OCI-LY1 (cell line): ENCODE data around the gene DNAH8.

ENCODE experiments used
- H2AFZ ChIP-seq: fragments of 200-600 bp; sonication (generic), shearing (Covaris generic); 2 replicates; pipeline ENCODE4 v1.6.0; 2014; ENCODE audit warnings: antibody characterized with exemption, mild to moderate bottlenecking, low read length
- H3F3A ChIP-seq: fragments of 200-600 bp; sonication (generic), shearing (Covaris generic); 2 replicates; pipeline ENCODE4 v1.6.0; 2014; ENCODE audit warnings: mild to moderate bottlenecking, antibody characterized with exemption, low read length, moderate library complexity; ENCODE audit not compliant: insufficient read depth
- H3K27ac ChIP-seq: fragments of 200-600 bp; sonication (generic); 2 replicates; pipeline ENCODE4 v1.5.1; 2014; ENCODE audit warnings: low read length, mixed run types, mild to moderate bottlenecking, low read depth; ENCODE audit not compliant: poor library complexity, severe bottlenecking
- H3K27me3 ChIP-seq: fragments of 200-600 bp; sonication (generic); 2 replicates; pipeline ENCODE4 v1.6.0; 2014; ENCODE audit warnings: antibody characterized with exemption, mild to moderate bottlenecking, low read length, moderate library complexity; ENCODE audit not compliant: insufficient read depth
- H3K36me3 ChIP-seq: fragments of 200-600 bp; sonication (generic); 2 replicates; pipeline ENCODE4 v1.6.1; 2014; ENCODE audit warnings: mild to moderate bottlenecking, antibody characterized with exemption, low read length, moderate library complexity, mixed read lengths; ENCODE audit not compliant: insufficient read depth
- H3K4me1 ChIP-seq: fragments of 200-600 bp; sonication (generic); 2 replicates; pipeline ENCODE4 v1.5.1; 2014; ENCODE audit warnings: mild to moderate bottlenecking, low read length, moderate library complexity; ENCODE audit not compliant: insufficient read depth, severe bottlenecking
- H3K4me2 ChIP-seq: fragments of 200-600 bp; sonication (generic), shearing (Covaris generic); 2 replicates; pipeline ENCODE4 v1.6.1; 2014; ENCODE audit warnings: low read length
- H3K4me3 ChIP-seq: fragments of 200-600 bp; sonication (generic); 2 replicates; pipeline ENCODE4 v1.5.1; 2014; ENCODE audit warnings: low read length, low read depth, mild to moderate bottlenecking, mixed read lengths; ENCODE audit not compliant: poor library complexity, severe bottlenecking
- H3K79me2 ChIP-seq: fragments of 200-600 bp; shearing (Covaris generic); 2 replicates; pipeline ENCODE4 v1.6.1; 2016; ENCODE audit warnings: mixed run types, low read length, mixed read lengths; ENCODE audit not compliant: insufficient read depth
- H3K9ac ChIP-seq: fragments of 200-600 bp; sonication (generic), shearing (Covaris generic); 2 replicates; pipeline ENCODE4 v1.6.1; 2014; ENCODE audit warnings: mild to moderate bottlenecking, low read length, mixed read lengths
- H3K9me2 ChIP-seq: fragments of 200-600 bp; sonication (generic), shearing (Covaris generic); 2 replicates; pipeline ENCODE4 v1.6.1; 2014; ENCODE audit warnings: low read depth, mild to moderate bottlenecking, low read length, mixed read lengths
- H3K9me3 ChIP-seq: fragments of 200-600 bp; shearing (Covaris generic); 2 replicates; pipeline ENCODE4 v1.6.1; 2014; ENCODE audit warnings: low read length, mixed read lengths
- H4K20me1 ChIP-seq: fragments of 200-600 bp; sonication (generic), shearing (Covaris generic); 2 replicates; pipeline ENCODE4 v1.6.0; 2016; ENCODE audit warnings: mild to moderate bottlenecking, low read length; ENCODE audit not compliant: insufficient read depth
- EZH2 ChIP-seq: fragments of 200-600 bp; sonication (generic), shearing (Covaris generic); IDR thresholded peaks from 2 replicates; pipeline ENCODE4 v1.8.0; 2017; ENCODE audit warnings: borderline replicate concordance, mixed run types, mild to moderate bottlenecking, antibody characterized with exemption, low read length, moderate library complexity, mixed read lengths
- TF ChIP-seq, protein P1 (sequence below): fragments of 200-600 bp; sonication (generic), shearing (Covaris generic); IDR thresholded peaks from 2 replicates; pipeline ENCODE4 v1.5.1; 2017; ENCODE audit warnings: mild to moderate bottlenecking, antibody characterized with exemption, low read length, moderate library complexity, mixed read lengths

Gene DNAH8

DNA sequence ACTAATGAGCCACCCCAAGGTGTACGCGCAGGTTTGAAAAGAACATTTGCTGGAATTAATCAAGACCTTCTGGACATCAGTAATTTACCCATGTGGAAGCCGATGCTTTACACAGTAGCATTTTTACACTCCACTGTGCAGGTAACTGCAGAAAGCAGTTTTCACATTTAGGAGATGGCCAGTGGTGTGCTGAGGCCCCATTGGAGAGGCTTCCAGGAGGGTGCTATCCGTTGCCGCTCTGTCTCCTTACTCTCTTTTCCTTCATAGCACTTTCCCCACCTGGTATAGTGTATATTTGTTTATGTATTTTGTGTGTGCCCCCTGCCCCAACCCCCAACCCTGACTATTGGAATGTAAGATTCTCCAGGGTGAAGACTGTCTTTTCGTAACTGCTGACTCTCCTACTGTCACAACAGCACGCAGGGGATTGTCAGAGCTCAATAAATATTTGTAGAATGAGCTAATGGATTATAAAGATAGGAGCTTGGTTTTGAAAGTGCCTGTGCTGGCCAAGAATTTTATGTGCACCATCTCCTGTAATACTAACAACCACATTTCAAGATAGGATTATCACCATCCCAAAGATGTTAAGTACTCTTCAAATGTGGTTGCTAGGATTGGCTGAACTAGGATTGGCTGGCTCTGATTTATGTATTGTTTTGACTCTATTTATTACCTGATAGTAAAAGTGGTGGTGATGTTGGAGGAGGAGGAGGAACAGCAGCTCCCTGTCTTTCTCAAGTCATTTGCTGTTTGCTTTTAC lies 259.5 kb downstream of the DNAH8 start:
- no peak overlapping the region for H3K4me2 ChIP-seq
- H3K9me3 ChIP-seq: no peaks in the 10 kb centered on the region

DNA sequence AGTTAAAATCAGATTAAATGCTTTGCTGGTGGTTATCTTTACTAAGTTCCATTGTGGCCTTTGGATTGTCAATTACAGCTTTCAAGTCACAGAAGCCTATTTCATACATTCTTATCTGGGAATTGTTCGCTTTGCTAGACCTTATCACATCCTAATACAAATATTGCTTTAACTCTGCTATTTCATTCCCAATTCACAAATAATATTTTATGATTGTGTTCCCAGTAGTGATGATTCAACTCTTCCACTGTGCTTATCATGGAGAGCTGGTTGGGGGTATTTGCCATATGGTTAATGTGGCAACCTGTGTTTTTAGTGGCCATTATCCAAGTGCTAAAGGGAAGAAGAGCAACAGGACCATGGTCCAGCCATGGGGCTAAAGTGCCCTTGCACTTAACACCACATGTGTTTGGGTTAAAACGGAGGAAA lies 260.5 kb downstream of the DNAH8 start:
- TF ChIP-seq, protein P1, sequence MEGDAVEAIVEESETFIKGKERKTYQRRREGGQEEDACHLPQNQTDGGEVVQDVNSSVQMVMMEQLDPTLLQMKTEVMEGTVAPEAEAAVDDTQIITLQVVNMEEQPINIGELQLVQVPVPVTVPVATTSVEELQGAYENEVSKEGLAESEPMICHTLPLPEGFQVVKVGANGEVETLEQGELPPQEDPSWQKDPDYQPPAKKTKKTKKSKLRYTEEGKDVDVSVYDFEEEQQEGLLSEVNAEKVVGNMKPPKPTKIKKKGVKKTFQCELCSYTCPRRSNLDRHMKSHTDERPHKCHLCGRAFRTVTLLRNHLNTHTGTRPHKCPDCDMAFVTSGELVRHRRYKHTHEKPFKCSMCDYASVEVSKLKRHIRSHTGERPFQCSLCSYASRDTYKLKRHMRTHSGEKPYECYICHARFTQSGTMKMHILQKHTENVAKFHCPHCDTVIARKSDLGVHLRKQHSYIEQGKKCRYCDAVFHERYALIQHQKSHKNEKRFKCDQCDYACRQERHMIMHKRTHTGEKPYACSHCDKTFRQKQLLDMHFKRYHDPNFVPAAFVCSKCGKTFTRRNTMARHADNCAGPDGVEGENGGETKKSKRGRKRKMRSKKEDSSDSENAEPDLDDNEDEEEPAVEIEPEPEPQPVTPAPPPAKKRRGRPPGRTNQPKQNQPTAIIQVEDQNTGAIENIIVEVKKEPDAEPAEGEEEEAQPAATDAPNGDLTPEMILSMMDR: no peak
- TF ChIP-seq EZH2: no peak
- H3K4me2 ChIP-seq: no peak overlapping the region
- H3K9ac ChIP-seq: no peak overlapping the region
- H2AFZ ChIP-seq: no peak overlapping the region
- no peak overlapping the region for H3K4me3 ChIP-seq
- no peaks in the 10 kb centered on the region for H3K9me2 ChIP-seq
- H3K79me2 ChIP-seq: no peaks in the 10 kb centered on the region
- H3K27me3 ChIP-seq: no peaks in the 10 kb centered on the region
- H3K9me3 ChIP-seq: no peaks in the 10 kb centered on the region
- H3K4me1 ChIP-seq: no peaks in the 10 kb centered on the region
- no peaks in the 10 kb centered on the region for H4K20me1 ChIP-seq
- no peak overlapping the region for H3K27ac ChIP-seq
- H3K36me3 ChIP-seq: no peaks in the 10 kb centered on the region
- H3F3A ChIP-seq: no peaks in the 10 kb centered on the region

More for the DNA sequence above, 259.5 kb downstream of the DNAH8 start:
- no peaks in the 10 kb centered on the region for H3K79me2 ChIP-seq
- H3K4me3 ChIP-seq: no peak overlapping the region
- no peaks in the 10 kb centered on the region for H3K27me3 ChIP-seq
- TF ChIP-seq, protein P1: no peak
- TF ChIP-seq EZH2: no peak
- H3K9ac ChIP-seq: no peak overlapping the region
- no peak overlapping the region for H2AFZ ChIP-seq
- no peak overlapping the region for H3K27ac ChIP-seq
- H3K36me3 ChIP-seq: no peaks in the 10 kb centered on the region
- H4K20me1 ChIP-seq: no peaks in the 10 kb centered on the region
- no peaks in the 10 kb centered on the region for H3F3A ChIP-seq
- no peaks in the 10 kb centered on the region for H3K4me1 ChIP-seq
- no peaks in the 10 kb centered on the region for H3K9me2 ChIP-seq

DNA sequence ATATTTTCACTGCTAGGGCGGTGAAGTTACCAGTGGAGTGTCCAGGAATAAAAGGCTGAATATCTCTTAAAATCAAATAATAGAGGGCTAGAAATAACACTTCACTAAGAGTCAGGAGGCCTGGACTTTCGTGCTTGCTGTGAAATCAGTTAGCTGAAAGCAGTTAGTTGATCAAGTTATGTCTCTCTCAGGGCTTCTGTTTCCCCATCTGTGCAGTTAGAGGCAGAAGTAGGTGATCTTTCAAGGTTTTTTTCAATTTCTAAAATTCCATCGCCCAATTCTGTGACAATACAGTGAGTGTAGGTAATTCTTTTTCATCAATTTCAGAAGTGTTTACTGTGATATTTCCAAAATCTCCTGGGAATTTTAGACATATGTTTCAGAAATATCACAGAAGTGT lies 260.9 kb downstream of the DNAH8 start:
- Histone ChIP-seq H3K4me2 (no peak overlapping the region), H2AFZ (no peak overlapping the region), H3K9me3 (no peaks in the 10 kb centered on the region), H3K27ac (no peak overlapping the region), H4K20me1 (no peaks in the 10 kb centered on the region), H3K27me3 (no peaks in the 10 kb centered on the region), H3F3A (no peaks in the 10 kb centered on the region), H3K4me1 (no peaks in the 10 kb centered on the region), H3K9ac (no peak overlapping the region), H3K79me2 (no peaks in the 10 kb centered on the region), H3K9me2 (no peaks in the 10 kb centered on the region), H3K4me3 (no peak overlapping the region), H3K36me3 (no peaks in the 10 kb centered on the region)
- no peak for TF ChIP-seq EZH2
- TF ChIP-seq, protein P1: no peak
